Esophagus squamous epithelium (tissue), 5 donors: Measurements from ENCODE around the gene COL8A1. TPM values are rescaled to one million over a fixed set of nuclear protein-coding genes. Genes with fewer than 3 reads are reported as not detected.

Source experiments
- DNase-seq: peaks from one replicate; lab custom pipeline; 2025; lab: John Stamatoyannopoulos, UW
- H3K27ac ChIP-seq, 4 donors: fragments of 200-600 bp; sonication (generic); one replicate each; pipeline ENCODE4 v1.5.1; 2016 to 2019; ENCODE audit warnings: mild to moderate bottlenecking in 1 of 4
- H3K27me3 ChIP-seq, 4 donors: fragments of 200-600 bp; sonication (generic); 1 replicate in 3 of 4; 2 replicates in 1 of 4; pipeline versions ENCODE4 v1.5.1 to v1.6.0; 2017 to 2021; ENCODE audit warnings: antibody characterized with exemption in 1 of 4
- H3K36me3 ChIP-seq, 3 donors: fragments of 200-600 bp; sonication (generic); one replicate each; pipeline ENCODE4 v1.5.1; 2016 to 2019
- H3K4me1 ChIP-seq, 3 donors: fragments of 200-600 bp; sonication (generic); one replicate each; pipeline ENCODE4 v1.5.1; 2017 to 2019
- H3K4me3 ChIP-seq, 4 donors: fragments of 200-600 bp; sonication (generic); 1 replicate in 3 of 4; 2 replicates in 1 of 4; pipeline ENCODE4 v1.5.1; 2016 to 2019; ENCODE audit warnings: mild to moderate bottlenecking in 2 of 4, moderate library complexity in 1 of 4
- H3K9me3 ChIP-seq, 3 donors: fragments of 200-600 bp; sonication (generic); one replicate each; pipeline ENCODE4 v1.5.1; 2016 to 2019
- CTCF ChIP-seq, 6 experiments: fragments of 450-650 bp in 4 of 6; fragments of 200-600 bp in 2 of 6; sonication (generic) in 2 of 6; IDR thresholded peaks; one replicate each; pipeline ENCODE4 v1.5.1; 2016 to 2019; ENCODE audit warnings: antibody characterized with exemption in 6 of 6, mild to moderate bottlenecking in 4 of 6, moderate library complexity in 4 of 6
- POLR2A ChIP-seq, 4 donors: fragments of 450-650 bp; IDR thresholded peaks; one replicate each; pipeline ENCODE4 v1.6.1; 2017; ENCODE audit warnings: antibody characterized with exemption in 4 of 4, mild to moderate bottlenecking in 4 of 4, moderate library complexity in 3 of 4
- WGBS, 2 donors: methylation state at CpG; one replicate each; pipeline ENCODE4 v1.1.5; 2018; 5-methylcytosine and 5-hydroxymethylcytosine counted together
- intact Hi-C: fragments of 100-400 bp; cut with DNase I; formaldehyde crosslinking; loops from one replicate; pipeline ENCODE4 v1.15.0; 2022
- total RNA-seq, 4 donors: library from RNA; depleted of rRNA; stranded (reverse); fragments of >200 nt; gene quantifications; one replicate each; pipeline ENCODE4 v1.1.0, GENCODE V29; 2016
- donor health status: DM: yes; HTN: yes; CAD: no.

The COL8A1 gene
- total RNA-seq, 4 donors from 2014 or later = 2.3 to 15.6 (median 5.0) TPM

- no peak overlapping the region for H3K4me3 ChIP-seq
- WGBS, 2 donors = 86 to 87% methylated on average over 3 of the region's 3 CpGs
- H3K4me1 ChIP-seq = peaks cover 7 to 58% (median 16%) of the 10 kb centered on the region in 3 donors
- H3K27ac ChIP-seq = peak overlapping the region in 3 of 4 donors; percentile 68 to 81 (median 76)
- H3K9me3 ChIP-seq = no peaks in the 10 kb centered on the region
- H3K27me3 ChIP-seq = no peaks in the 10 kb centered on the region
- intact Hi-C loops = no loop called here
- DNase-seq = no peak
- no peak for TF ChIP-seq CTCF (IDR thresholded peaks at IDR 0.05)
- TF ChIP-seq POLR2A (IDR thresholded peaks at IDR 0.05) = no peak
- no peaks in the 10 kb centered on the region for H3K36me3 ChIP-seq
Measured at GRCh38 chr3:99644746-99645145, 6.4 kb downstream of the COL8A1 start.

DNA sequence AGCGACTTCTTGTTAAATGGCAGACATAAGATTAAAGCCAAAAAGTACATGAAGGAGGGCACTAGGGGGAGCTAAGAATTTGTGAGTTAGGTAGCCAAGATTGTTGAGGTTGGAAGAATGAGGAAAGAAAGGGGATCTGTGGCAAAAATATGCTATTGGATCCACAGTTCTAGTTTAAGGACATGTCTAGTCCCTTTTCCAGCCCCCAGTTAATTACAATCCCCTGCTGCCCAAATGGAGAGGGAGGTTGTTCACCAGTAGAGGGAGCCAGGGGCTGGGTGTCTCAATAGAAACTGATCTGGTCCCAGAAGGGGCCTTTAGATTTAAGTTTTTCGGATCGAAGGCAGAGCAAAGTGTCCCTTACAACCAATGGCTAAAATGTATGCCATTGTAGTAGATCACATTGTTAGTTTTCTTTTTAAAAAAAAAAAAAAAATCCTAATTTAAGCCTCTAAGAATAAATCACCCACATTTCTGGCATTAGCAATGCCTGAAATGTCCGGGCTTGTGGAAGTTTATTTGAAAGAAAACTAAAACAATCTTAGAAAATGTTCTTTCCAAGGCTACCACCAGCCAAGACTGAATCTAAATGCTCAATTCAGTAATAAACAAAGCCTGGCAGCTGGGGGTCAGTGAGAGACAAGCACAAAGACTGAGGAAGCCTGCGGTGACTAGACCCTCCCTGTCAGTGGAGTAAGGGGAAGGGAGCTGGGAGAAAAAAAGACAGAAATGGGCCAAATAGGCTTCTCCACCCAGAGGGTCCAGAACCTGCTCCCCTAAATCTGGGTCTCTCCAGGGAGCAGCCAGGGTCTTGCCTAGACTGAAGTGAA lies 7.1 kb downstream of the COL8A1 start:
- H3K27me3 ChIP-seq = no peaks in the 10 kb centered on the region
- peak overlapping the region in 1 of 4 donors; percentile 16 for H3K4me3 ChIP-seq
- DNase-seq = no peak
- no peaks in the 10 kb centered on the region for H3K9me3 ChIP-seq
- H3K36me3 ChIP-seq = no peaks in the 10 kb centered on the region
- peak overlapping the region; percentile 44 to 81 (median 72) for H3K27ac ChIP-seq
- peaks cover 7 to 50% (median 16%) of the 10 kb centered on the region in 3 donors for H3K4me1 ChIP-seq
- intact Hi-C loops = no loop called here
- TF ChIP-seq POLR2A (IDR thresholded peaks at IDR 0.05) (no peak), CTCF (IDR thresholded peaks at IDR 0.05) (peak; percentile 23 to 75 (median 58))
- 23 to 34% methylated on average over 5 of the region's 5 CpGs for WGBS, 2 donors

- 10 to 41% methylated on average over 1 of the region's 1 CpG for WGBS, 2 donors
- Histone ChIP-seq H3K27me3 (no peaks in the 10 kb centered on the region), H3K36me3 (no peaks in the 10 kb centered on the region), H3K27ac (peak overlapping the region; percentile 44 to 81 (median 68)), H3K9me3 (no peaks in the 10 kb centered on the region), H3K4me1 (peaks cover 7 to 56% (median 16%) of the 10 kb centered on the region in 3 donors), H3K4me3 (peak overlapping the region in 1 of 4 donors; percentile 16)
- no peak for DNase-seq
- no peak for TF ChIP-seq CTCF (IDR thresholded peaks at IDR 0.05)
- no peak for TF ChIP-seq POLR2A (IDR thresholded peaks at IDR 0.05)
- intact Hi-C loops = no loop called here
Measured at GRCh38 chr3:99646107-99646435, 7.7 kb downstream of the COL8A1 start.

- WGBS, 2 donors = 43 to 47% methylated on average over 3 of the region's 3 CpGs
- intact Hi-C loops = no loop called here
- Histone ChIP-seq H3K4me3 (no peak overlapping the region), H3K36me3 (no peaks in the 10 kb centered on the region), H3K4me1 (peaks cover 7 to 64% (median 20%) of the 10 kb centered on the region in 3 donors), H3K27me3 (no peaks in the 10 kb centered on the region), H3K9me3 (no peaks in the 10 kb centered on the region), H3K27ac (peak overlapping the region in 3 of 4 donors; percentile 67 to 81 (median 68))
- TF ChIP-seq POLR2A (IDR thresholded peaks at IDR 0.05) (no peak), CTCF (IDR thresholded peaks at IDR 0.05) (no peak)
- DNase-seq = no peak
Measured at GRCh38 chr3:99647081-99647480, 8.7 kb downstream of the COL8A1 start.

- intact Hi-C loops = no loop called here
- Histone ChIP-seq H3K4me3 (peak overlapping the region in 1 of 4 donors; percentile 0), H3K4me1 (peaks cover 7 to 64% (median 20%) of the 10 kb centered on the region in 3 donors), H3K27me3 (no peaks in the 10 kb centered on the region), H3K9me3 (no peaks in the 10 kb centered on the region), H3K36me3 (no peaks in the 10 kb centered on the region), H3K27ac (peak overlapping the region in 3 of 4 donors; percentile 67 to 81 (median 68))
- no peak for DNase-seq
- TF ChIP-seq POLR2A (IDR thresholded peaks at IDR 0.05) (no peak), CTCF (IDR thresholded peaks at IDR 0.05) (no peak)
- WGBS, 2 donors = 21 to 29% methylated on average over 5 of the region's 5 CpGs
Measured at GRCh38 chr3:99648101-99648500, 9.7 kb downstream of the COL8A1 start.
